Activated CD8-positive, alpha-beta memory T cell treated with anti-CD3 and anti-CD28 coated beads for 36 hours (primary cell): ENCODE measurements around the gene CST3. TPM values are rescaled to one million over a fixed set of nuclear protein-coding genes. Genes with fewer than 3 reads are reported as not detected.

Experiments used
- CTCF ChIA-PET: fragments of 350-600 bp; sonication (Branson Sonifier 250); formaldehyde crosslinking; loops from one replicate; lab custom pipeline; 2021; ENCODE audit warnings: antibody characterized with exemption; lab: Charles Lee
- POLR2A ChIA-PET: fragments of 350-600 bp; sonication (Branson Sonifier 250); formaldehyde crosslinking; loops from one replicate; lab custom pipeline; 2021; ENCODE audit warnings: antibody characterized with exemption; lab: Charles Lee
- total RNA-seq, 2 experiments: library from RNA; stranded (reverse); gene quantifications; one replicate each; pipeline ENCODE4 v1.2.3, GENCODE V29; 2021

The CST3 gene
- total RNA-seq, 2 experiments from 2014 or later, result 0.86 to 0.99 TPM

- POLR2A ChIA-PET, result no interaction called here
- CTCF ChIA-PET, result no interaction called here
Observed at GRCh38 chr20:23585449-23585807, 52.3 kb downstream of the CST3 start.

DNA sequence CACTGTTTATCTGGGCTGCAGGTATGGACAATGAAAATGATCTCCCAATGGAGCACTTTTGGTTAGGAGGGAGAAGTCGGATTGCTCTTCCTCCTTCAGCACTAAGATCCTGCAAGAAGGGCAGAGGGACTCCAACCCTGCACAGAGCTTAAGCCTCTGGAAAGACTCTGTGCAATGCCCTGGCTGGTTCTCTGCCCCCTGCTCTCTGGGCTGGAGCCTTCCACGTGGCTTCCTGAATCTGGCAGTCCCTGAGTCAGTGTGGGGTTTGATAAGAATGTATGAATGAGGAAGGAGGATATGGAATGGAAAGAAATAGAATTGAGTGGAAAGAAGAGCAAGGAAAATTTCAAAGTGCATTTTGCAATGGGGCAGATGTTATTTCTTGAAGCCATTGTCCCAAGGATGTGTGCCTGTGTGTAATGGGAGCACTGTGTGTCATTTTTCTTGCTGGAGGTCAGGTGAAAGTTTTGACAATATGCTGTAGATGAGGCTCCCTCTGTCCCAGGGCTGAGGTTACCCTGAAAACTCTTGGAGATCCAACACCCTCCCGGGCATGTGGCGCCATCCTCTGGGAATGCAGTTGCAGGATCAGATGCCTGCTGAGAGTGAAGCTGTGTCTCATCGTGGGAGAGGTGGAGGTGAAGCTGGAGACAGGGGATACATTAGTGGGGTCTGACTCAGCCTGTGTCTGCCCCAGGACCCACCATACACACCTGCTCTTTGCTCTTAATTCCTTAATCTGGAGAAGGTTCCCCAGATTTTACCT is 53.1 kb downstream of the CST3 start:
- ChIA-PET CTCF (no interaction called here), POLR2A (no interaction called here)

Other genes with a start within 250 kb of the CST3 start
- 10 to 100 TPM in 1 of 2 experiments, 1 to 10 TPM in 1; 9.7 to 10.3 TPM for gene NAPB, start 216.5 kb downstream of the CST3 start, total RNA-seq
- not detected for gene CSTL1, start 198.3 kb downstream of the CST3 start, total RNA-seq
- not detected for gene CST11, start 185.1 kb downstream of the CST3 start, total RNA-seq
- not detected for gene CST8, start 146.8 kb downstream of the CST3 start, total RNA-seq
- gene CST9L, start 69.5 kb downstream of the CST3 start, total RNA-seq, result not detected
- not detected for gene CST9, start 32.0 kb downstream of the CST3 start, total RNA-seq
- gene CST4, start 51.1 kb upstream of the CST3 start, total RNA-seq, result not detected
- not detected for gene CST1, start 113.0 kb upstream of the CST3 start, total RNA-seq
- gene CST2, start 188.8 kb upstream of the CST3 start, total RNA-seq, result not detected
- not detected for gene CST5, start 241.8 kb upstream of the CST3 start, total RNA-seq